Mucosa of gallbladder (tissue), 1 donor: Measurements from ENCODE around the gene MYO5C. TPM values are rescaled to one million over a fixed set of nuclear protein-coding genes. Genes with fewer than 3 reads are reported as not detected.

Experiments used
- DNase-seq: peaks from one replicate; pipeline ENCODE4 v3.0.0-alpha.2; 2020; ENCODE audit warnings: low spot score
- total RNA-seq: library from RNA; stranded (reverse); gene quantifications from one replicate; pipeline ENCODE4 v1.2.1, GENCODE V29; 2021
- donor health status: DM: no; HTN: no; CAD: no.

The MYO5C gene
- total RNA-seq, 1 donor from 2014 or later: 40.1 TPM

GRCh38 chr15:52278636-52279367 is 16.8 kb downstream of the MYO5C start:
- DNase-seq: no peak

GRCh38 chr15:52278135-52278534 is 17.5 kb downstream of the MYO5C start:
- no peak for DNase-seq

DNA sequence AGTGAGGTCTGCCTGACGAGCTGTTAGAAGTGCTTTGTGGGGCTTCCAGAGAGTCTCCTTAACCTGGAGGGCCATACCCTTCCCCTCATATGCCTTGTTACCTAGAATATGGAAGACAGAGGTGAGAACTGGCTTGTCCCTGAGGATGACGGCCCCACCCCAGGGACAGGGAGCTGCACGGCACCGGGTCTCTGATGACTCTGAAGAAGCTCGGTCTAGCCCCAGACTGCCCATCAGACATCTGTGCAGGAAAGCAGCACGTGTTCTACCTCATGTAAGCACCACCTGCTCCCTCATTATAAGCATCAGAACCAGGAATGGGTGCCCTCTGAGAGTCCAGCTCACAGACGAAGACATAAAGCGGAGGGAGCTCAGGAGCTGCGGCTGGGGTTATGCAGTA is 18.0 kb downstream of the MYO5C start:
- no peak for DNase-seq

DNA sequence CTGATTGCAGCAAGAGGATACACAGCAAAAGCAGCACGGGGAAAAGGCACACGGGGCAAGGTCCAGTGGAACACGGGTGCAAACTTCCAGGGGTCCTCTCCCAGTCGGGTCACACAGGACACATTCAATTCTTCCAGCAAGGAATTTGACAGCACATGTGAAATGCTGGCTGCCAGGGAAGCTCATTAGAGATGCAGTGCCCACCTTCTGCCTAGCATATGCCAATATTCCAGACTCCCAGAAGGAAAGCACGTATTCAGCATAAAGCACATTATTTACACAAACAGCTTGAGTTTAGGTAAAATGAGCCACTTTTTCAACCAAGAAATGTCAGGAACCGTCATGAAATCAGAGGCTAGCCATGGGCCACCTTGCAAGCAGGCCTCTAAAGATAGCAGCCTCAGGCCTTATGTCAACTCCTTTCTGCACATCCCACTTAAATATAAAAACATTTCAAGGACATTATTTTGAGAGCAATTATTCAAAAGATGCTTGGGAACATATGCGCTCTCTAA is 19.3 kb downstream of the MYO5C start:
- DNase-seq: no peak

DNA sequence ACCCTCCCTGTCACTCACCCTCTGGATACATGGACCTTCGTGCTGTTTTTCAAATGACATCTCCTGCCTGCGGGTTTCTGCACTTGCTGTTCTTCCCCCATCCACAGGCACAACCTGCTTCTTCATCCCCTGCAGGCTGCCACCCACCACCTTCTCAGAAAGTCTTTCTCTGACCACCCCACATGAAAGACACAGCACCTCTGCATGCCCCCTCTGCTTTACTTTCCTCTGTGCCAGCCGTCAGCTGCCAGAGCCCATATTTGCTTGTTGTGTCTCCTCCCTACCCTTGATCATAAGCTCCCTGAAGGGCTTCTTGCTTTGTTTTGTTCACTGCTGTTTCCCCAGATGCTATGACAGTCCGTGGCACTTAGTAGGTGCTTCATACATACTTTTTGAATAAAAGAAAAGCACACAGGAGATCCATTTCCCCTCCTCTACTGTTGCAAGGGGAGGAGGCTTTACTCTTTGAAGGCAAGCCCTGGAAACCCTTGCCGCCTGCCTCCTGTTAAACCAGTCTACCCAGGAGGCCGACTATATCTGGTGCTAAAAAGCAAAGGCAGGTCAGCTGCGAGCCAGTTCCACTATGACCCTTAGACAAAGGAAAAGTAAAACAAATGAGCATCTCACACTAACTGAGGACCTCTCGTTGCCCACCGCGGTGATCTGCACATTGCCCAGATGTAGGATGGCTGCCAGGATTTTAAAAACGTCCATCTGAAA is 31.9 kb downstream of the MYO5C start:
- no peak for DNase-seq

- DNase-seq: no peak
Measured at GRCh38 chr15:52262364-52262763, 33.2 kb downstream of the MYO5C start.

DNA sequence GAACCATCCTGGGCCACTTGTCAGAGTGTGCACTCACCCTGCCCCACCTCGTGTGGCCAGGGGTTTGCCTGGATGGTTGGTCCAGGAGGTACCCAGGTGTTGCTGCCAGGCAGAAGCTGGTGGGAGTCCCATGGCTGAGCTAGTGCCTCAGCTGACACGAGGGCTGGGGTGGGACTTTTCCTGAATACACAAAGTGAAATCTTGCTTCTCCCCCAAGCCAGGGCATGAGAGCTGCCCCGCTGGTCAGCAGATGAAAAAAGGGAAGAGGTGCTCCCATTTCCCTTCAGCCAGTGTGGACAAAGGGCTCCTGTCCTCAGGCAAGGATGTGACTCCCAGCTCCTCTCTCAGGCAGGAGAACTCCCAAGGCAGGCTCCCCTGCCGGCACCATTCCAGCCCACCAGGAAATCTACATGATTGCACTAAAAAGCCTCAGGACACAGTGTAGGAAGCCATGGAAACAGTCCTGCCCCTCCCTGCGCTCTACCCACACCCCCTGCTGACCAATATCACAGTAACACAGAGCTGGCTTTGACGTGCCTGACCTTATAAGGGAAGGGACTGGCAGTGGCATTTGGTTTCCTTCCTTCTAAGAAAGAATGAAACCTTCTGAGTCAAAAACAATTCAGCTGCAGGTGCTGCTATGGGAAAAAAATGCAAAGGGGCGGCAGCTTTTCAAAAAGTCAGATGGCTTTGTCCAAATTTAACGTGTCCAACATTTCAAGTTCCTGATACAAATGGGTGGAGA is 33.9 kb downstream of the MYO5C start:
- DNase-seq: peak; percentile 69

DNA sequence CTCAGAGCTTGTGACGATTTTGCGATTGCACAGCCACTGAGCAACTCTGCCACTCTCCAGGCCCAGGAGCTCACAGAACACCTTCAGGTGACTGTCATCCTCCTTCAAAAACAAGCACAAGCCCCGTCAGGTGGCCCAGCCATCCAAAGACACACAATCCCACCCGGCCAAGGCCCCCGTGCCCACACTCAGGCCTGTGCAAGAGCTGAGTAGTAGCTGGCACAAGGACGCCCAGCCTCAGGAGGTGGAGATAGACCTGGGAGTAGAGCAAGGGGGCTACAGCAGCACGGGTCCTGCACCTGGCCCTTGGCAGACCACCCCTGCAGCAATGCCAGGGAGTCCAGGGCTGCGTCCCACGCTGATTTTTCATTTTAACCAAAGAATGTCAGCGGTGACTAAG is 34.6 kb downstream of the MYO5C start:
- no peak for DNase-seq

DNA sequence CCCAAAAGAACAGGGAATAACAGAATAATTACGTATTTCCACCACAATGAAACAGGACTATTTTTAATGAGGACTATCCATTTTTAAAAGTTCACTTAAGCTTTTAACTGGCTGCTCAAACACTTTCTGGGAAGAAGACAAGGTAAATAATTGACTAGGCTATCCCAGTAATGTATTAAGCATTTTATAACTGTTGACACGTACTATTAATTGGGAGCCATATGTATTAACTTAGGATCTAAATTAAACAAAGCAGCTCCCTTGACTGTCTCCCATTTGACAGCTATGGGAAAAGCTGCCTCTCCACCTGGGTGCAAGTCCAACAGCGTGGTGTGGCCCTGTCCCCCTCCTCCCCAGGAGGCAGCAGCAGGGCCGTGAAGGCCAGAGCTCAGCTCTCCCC is 36.1 kb downstream of the MYO5C start:
- no peak for DNase-seq

DNA sequence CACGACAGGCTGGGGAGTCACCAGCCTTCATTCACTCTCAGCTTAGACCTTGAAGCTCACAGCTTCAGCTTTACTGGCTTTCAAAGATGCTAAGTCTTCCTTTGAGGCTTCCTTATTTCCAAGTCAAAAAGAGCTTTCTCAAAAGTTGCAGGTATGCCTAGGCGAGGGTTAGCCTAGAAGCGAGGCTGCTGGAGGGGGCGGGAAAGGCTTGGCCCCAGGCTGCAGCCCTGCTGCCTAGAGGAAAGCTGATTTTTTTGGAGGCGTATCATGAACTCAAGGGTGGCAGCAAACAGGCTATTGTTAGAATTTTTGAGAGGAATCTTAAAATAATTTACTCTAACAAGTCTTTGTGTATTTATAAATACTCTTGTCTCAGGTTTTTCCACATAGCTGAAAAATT is 37.1 kb downstream of the MYO5C start:
- DNase-seq: no peak

DNA sequence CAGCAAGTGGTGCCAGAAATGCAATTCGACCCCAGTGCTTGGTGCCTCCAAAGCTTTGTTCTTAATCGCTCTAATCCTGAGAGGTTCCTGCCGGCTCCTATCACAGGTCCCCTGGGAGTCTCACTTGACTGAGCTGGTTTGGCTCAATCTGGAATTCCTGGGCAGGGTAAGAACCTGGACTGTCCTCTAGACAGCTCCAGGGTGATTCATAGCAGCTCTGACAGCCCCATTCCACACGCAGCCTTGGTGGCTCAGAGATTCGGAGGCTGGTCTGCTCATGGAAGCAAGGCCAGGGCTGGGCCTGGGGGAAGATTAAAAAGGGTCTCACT is 37.9 kb downstream of the MYO5C start:
- DNase-seq: no peak

GRCh38 chr15:52256930-52257733 is 38.5 kb downstream of the MYO5C start:
- DNase-seq: no peak

DNA sequence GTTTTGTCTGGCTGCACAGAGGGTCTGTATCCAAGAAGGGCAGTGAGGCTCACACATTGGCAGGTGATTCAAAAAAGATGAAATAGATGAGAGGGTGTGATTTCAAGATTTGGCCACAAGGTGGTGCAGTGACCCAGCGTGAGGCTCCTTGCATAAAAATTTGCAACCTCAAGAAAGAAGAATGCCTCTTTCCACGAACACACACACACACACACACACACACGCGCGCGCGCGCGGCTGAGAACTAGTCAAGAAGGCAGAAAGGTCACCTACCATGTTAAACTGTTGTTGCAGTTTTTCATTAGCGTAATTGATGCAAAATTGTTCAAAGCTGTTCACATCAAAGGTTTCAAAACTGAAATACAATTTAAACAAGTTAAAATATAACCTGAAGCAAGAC is 39.2 kb downstream of the MYO5C start:
- DNase-seq: peak; percentile 81

DNA sequence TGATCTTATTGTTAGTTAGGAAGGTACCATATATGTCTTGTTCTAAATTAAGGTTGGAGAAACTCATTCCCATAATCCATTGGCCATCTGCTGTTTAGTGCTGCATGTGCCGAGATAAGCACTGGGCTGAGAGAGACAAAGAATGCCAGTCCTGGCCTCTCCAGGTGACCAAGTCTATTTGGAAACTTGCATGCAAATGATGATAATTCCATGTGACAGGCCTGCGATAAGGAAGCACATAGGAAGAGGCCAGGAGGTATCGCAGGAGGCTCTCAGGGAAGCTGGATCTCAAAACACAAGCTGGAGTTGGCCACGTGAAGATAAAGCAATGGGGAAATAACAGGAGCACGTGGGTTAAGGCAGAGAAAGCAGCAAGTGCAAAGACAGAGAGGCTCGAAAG is 39.7 kb downstream of the MYO5C start:
- no peak for DNase-seq

GRCh38 chr15:52255008-52255407 is 40.6 kb downstream of the MYO5C start:
- no peak for DNase-seq

DNA sequence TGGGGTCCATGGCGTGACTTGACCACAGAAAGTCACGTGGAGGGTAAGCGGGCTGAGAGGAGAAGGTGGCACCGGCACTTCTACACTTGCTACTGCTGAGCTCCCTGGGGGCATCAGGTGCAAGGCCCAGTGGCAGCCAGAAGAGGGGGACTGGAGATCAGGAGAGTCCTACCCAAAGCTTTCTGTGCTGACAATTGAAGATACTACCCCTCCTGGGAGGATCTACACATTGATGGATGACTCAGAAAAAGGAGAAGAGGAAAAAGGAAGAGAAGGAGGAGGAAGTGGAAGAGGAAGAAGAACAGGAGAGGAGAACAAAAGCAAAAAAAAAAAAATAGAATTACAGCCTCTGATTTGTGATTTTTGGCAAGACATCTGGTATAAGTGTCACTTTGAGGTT is 41.2 kb downstream of the MYO5C start:
- DNase-seq: no peak

- DNase-seq: no peak
Measured at GRCh38 chr15:52252781-52253180, 42.8 kb downstream of the MYO5C start.

- DNase-seq: no peak
Measured at GRCh38 chr15:52251144-52251860, 44.3 kb downstream of the MYO5C start.

- DNase-seq: no peak
Measured at GRCh38 chr15:52247461-52247860, 48.1 kb downstream of the MYO5C start.

- no peak for DNase-seq
Measured at GRCh38 chr15:52246686-52247431, 48.7 kb downstream of the MYO5C start.
